ENCODE results near the gene WWOX. TPM values are rescaled to one million over a fixed set of nuclear protein-coding genes. Genes with fewer than 3 reads are reported as not detected.

The WWOX gene
- total RNA-seq, 6 experiments from 2014 or later: 0.46 to 3.4 (median 1.3) TPM

DNA sequence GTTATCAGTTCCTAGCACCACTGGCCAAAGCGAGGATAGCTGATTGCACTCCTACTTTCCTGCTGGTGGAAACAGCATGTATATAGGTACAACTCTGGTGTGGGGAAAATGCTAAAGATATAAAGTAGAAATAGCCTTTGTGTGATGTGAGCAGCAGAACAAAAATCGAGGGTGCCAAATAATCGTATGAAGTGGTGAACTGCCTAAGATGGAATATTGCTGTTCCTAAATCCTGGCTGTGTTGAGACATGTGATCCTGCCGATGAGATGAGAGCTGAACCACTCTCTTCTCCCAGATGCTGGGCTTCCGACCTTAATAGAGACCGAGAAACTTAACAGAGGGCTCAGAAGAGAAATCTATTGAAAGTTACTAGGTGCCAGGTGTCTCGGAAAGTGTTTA lies 117.8 kb downstream of the WWOX start:
- H3K4me1 Mint-ChIP-seq (ENCODE audit: low read depth): no peaks in the 10 kb centered on the region
- H3K9me3 Mint-ChIP-seq: peaks cover 61% of the 10 kb centered on the region
- H3K27ac Mint-ChIP-seq: no peak overlapping the region
- TF ChIP-seq, protein P1, sequence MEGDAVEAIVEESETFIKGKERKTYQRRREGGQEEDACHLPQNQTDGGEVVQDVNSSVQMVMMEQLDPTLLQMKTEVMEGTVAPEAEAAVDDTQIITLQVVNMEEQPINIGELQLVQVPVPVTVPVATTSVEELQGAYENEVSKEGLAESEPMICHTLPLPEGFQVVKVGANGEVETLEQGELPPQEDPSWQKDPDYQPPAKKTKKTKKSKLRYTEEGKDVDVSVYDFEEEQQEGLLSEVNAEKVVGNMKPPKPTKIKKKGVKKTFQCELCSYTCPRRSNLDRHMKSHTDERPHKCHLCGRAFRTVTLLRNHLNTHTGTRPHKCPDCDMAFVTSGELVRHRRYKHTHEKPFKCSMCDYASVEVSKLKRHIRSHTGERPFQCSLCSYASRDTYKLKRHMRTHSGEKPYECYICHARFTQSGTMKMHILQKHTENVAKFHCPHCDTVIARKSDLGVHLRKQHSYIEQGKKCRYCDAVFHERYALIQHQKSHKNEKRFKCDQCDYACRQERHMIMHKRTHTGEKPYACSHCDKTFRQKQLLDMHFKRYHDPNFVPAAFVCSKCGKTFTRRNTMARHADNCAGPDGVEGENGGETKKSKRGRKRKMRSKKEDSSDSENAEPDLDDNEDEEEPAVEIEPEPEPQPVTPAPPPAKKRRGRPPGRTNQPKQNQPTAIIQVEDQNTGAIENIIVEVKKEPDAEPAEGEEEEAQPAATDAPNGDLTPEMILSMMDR (IDR thresholded peaks at IDR 0.05): no peak
- H3K4me3 Mint-ChIP-seq: no peak overlapping the region
- H3K27me3 Mint-ChIP-seq (ENCODE audit: insufficient read depth): no peaks in the 10 kb centered on the region
- DNase-seq: no peak
- H3K36me3 Mint-ChIP-seq (ENCODE audit: low read depth): peaks cover 11% of the 10 kb centered on the region; the same call in 1 of the 2 replicates

DNA sequence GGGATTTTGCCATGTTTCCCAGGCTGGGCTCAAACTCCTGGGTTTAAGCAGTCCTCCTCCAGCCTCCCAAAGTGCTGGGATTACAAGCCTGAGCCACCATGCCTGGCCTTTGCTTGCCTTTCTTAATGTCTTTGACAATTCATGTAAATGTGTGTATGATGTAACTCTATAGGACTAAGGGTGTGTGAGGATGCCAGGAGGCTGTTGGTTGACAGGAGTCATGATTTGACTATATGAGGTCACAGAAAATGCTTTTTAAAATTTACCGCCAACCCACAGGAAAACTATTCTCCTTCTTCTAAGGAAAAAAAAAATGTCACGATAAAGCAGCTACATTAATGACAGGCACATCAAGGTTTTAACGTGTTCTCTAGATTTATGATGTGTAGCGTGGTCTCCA lies 118.8 kb downstream of the WWOX start:
- no peak overlapping the region for H3K27ac Mint-ChIP-seq
- peaks cover 53% of the 10 kb centered on the region for H3K9me3 Mint-ChIP-seq
- TF ChIP-seq, protein P1 (IDR thresholded peaks at IDR 0.05): no peak
- H3K4me1 Mint-ChIP-seq (ENCODE audit: low read depth): no peaks in the 10 kb centered on the region
- H3K36me3 Mint-ChIP-seq (ENCODE audit: low read depth): peaks cover 9% of the 10 kb centered on the region; the same call in 1 of the 2 replicates
- no peaks in the 10 kb centered on the region; the same call in 1 of the 2 replicates for H3K27me3 Mint-ChIP-seq (ENCODE audit: insufficient read depth)
- no peak overlapping the region for H3K4me3 Mint-ChIP-seq
- DNase-seq: no peak

DNA sequence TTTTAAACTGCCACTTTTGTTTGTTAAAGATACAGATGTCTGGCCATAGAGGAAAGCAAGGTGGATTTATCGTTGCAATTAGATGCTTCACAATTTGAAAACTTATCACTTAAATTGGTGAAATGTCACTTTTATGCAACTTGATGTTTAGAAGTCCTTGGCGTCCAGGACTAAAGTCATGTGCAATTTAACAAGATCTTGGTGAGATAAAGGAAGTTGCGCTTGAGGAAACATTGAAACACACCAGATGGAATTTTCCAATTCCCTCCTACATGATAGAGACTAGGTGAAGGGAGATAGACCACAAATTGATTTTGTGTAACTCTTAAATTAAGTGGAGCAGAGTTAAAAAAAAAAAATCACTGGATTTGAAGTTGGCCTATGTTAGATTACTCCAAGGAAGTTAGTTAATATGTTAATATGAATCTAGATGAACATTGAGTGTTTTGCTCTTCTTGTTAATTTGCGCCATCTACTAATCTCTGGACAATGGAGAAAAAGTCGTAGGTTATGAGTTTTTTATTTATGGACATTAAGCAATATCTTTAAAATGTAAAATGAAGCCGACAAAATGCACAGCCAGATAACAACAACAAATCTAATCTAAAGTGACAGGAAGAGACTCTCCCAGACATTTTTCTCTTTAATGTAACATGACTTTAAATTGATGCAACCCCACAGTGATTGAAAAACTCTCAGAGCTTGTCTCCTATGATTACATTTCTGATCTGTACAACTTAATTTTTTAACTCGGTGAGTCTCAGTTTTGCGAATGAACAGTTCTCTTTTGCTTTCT lies 119.6 kb downstream of the WWOX start:
- H3K36me3 Mint-ChIP-seq (ENCODE audit: low read depth): peaks cover 6% of the 10 kb centered on the region; the same call in 1 of the 2 replicates
- H3K27ac Mint-ChIP-seq: no peak overlapping the region
- H3K4me3 Mint-ChIP-seq: no peak overlapping the region
- peaks cover 45% of the 10 kb centered on the region for H3K9me3 Mint-ChIP-seq
- no peaks in the 10 kb centered on the region; the same call in 1 of the 2 replicates for H3K27me3 Mint-ChIP-seq (ENCODE audit: insufficient read depth)
- DNase-seq: no peak
- TF ChIP-seq, protein P1 (IDR thresholded peaks at IDR 0.05): no peak
- H3K4me1 Mint-ChIP-seq (ENCODE audit: low read depth): no peaks in the 10 kb centered on the region

DNA sequence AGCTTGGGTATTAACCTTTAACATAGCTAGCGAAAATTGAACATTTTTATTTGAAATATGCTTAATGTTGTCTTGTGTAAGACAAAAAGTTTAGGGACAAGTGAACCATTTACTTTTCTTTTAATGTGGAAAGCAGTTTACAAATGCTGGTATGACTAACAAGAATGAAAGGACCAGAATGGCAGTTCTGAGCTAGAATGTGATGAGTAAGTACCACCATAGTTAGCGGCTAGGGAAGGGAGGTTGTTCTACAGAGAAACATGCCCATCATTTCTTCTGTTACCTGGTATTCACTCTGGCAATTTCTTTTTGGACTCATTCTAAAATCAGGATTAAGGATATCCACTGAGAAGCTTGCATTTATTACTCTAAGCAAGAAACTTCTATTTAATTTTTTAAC lies 121.1 kb downstream of the WWOX start:
- peaks cover 36% of the 10 kb centered on the region for H3K9me3 Mint-ChIP-seq
- no peaks in the 10 kb centered on the region for H3K4me1 Mint-ChIP-seq (ENCODE audit: low read depth)
- H3K4me3 Mint-ChIP-seq: no peak overlapping the region
- no peaks in the 10 kb centered on the region for H3K36me3 Mint-ChIP-seq (ENCODE audit: low read depth)
- TF ChIP-seq, protein P1 (IDR thresholded peaks at IDR 0.05): no peak
- no peak overlapping the region for H3K27ac Mint-ChIP-seq
- DNase-seq: no peak
- H3K27me3 Mint-ChIP-seq (ENCODE audit: insufficient read depth): no peaks in the 10 kb centered on the region; the same call in 1 of the 2 replicates

DNA sequence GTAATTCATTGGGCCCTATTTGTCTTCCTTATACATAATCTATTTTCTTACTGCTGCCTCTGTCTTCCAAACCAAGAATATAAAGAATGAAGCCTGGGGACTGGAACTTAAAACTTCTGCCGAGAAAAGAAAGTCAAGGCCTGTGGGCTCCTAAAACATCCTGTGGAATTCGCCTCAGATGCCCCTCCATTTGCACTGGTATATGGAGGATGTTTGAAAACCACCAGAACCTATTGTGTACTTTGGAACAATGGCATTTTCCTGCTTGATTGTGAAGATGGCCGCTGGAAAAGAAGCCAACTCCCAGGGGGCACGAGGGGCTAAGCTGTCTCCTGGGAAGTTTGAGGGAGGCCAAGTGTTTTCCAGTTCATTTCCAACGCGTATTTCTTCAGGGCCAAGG lies 122.4 kb downstream of the WWOX start:
- DNase-seq: no peak
- H3K4me3 Mint-ChIP-seq: no peak overlapping the region
- H3K4me1 Mint-ChIP-seq (ENCODE audit: low read depth): no peaks in the 10 kb centered on the region
- no peaks in the 10 kb centered on the region; the same call in 1 of the 2 replicates for H3K36me3 Mint-ChIP-seq (ENCODE audit: low read depth)
- H3K27me3 Mint-ChIP-seq (ENCODE audit: insufficient read depth): no peaks in the 10 kb centered on the region; the same call in 1 of the 2 replicates
- no peak overlapping the region for H3K27ac Mint-ChIP-seq
- TF ChIP-seq, protein P1 (IDR thresholded peaks at IDR 0.05): no peak
- peaks cover 29% of the 10 kb centered on the region for H3K9me3 Mint-ChIP-seq
